ENCODE results near the gene TFCP2.
"Not testable (repeated sequence)": the region's sequence is repeated elsewhere in the genome, so short reads cannot be mapped to it uniquely, and the experiment has no call there.

Gene TFCP2

GRCh38 chr12:51080136-51080535 lies 92.8 kb downstream of the TFCP2 start:
- DNase-seq = no peak

DNA sequence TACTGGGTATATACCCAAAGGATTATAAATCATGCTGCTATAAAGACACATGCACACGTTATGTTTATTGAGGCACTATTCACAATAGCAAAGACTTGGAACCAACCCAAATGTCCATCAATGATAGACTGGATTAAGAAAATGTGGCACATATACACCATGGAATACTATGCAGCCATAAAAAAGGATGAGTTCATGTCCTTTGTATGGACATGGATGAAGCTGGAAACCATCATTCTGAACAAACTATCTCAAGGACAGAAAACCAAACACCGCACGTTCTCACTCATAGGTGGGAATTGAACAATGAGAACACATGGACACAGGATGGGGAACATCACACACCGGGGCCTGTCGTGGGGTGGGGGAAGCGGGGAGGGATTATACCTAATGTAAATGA lies 94.1 kb downstream of the TFCP2 start:
- not testable (repeated sequence) for DNase-seq

DNA sequence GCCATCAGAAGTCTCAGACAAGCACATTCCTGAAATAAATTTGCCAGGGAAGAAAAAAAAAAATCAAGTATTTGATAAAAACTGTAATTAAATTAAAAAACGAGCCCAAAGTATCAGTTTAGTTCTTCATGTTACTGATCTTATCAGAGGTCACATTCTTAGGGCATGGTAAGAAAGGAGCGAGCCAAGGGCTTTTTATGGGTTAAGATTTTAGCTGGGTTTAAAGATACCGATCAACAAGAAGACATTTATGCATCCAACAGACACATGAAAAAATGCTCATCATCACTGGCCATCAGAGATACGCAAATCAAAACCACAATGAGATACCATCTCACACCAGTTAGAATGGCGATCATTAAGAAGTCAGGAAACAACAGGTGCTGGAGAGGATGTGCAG lies 94.6 kb downstream of the TFCP2 start:
- DNase-seq = not testable (repeated sequence)

DNA sequence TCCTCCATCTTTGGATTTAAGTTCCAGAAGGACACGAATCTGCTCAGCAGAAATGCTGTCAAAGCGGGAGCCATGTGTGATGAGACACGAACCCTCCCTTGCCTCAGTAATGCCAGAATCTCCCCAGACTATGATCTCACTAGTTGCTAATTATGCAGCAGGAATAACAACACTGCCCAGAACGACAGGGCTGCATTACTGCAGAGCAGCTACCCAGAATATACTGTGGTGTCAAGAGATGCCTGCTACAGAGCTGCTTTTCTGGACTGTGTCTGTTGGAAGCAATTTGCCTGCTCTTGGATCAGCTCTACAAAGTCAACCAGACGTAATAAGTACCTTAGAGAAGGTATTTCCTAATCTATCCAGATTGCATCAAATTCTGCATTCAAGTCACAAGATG lies 95.0 kb downstream of the TFCP2 start:
- DNase-seq = no peak

DNA sequence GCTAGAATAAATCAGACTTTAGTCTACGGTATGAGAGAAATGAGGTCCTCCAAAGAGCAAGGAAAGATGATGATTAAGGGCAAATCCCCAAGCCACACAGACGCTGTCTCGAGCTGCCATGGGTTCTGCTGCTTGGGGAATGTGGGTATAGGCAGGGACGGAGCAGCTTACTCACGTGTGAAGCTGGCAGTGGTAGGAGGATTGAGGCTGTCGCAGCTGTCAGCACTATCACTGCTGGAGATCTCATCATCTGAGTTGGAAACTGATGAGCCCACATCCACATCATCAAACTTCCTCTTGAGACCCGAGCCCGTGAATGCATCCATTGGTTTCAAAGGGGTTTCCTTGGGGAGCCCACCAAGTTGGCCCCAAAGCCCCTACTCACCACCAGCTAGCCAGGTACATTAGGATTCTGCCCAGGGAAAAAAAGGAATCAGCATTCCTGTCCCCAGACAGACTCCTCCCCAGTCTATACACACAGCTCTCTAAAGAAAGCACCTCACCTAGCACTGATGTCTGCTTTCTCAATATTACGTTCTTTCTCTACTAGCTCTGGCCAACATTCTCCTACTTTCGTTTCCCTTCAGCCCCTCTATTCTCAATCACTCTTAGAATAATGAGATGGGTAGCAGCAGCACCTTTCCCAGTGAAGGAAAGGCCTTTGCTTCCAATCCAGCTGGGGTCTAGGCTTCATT lies 96.6 kb downstream of the TFCP2 start:
- no peak for DNase-seq

DNA sequence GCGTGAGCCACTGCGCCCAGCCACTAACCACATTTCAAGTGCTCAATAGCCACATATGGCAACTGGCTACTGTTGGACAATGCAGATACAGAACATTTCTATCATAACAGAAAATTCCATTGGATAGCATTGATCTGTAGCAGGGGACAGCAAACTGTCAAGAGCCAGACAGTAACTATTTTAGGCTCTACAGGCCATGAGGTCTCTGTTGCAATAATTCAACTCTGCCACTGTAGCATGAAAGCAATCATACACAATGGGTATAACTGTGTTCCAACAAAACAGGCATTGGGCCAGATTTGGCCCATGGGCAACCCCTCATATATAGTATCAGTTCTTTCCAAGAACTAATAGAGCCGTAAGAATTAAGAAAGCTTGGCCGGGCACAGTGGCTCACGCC lies 97.5 kb downstream of the TFCP2 start:
- no peak for DNase-seq

- peak; percentile 20 for DNase-seq
These were observed 101.3 kb downstream of the TFCP2 start for GRCh38 chr12:51071663-51072062.

DNA sequence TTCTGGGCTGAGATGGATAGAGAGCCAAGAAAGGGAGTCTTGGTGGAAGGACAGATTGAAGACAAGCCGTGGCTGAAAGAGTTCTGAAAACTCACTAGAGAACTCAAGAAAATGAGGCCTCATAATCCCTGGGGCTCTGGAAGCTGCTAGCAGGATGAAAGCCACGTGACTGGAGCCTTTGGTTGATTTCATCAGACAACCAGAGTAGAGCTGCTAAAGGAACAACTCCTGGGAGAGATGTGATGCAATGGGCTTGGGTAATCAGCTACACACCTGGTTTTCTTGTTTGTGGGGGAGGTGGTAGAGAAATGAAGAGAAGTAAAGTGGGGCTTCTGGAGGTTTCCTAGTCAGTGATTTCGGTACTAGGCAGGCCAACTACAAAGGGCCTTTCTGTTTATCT lies 102.9 kb downstream of the TFCP2 start:
- DNase-seq = no peak

GRCh38 chr12:51067771-51068170 lies 105.2 kb downstream of the TFCP2 start:
- no peak for DNase-seq

DNA sequence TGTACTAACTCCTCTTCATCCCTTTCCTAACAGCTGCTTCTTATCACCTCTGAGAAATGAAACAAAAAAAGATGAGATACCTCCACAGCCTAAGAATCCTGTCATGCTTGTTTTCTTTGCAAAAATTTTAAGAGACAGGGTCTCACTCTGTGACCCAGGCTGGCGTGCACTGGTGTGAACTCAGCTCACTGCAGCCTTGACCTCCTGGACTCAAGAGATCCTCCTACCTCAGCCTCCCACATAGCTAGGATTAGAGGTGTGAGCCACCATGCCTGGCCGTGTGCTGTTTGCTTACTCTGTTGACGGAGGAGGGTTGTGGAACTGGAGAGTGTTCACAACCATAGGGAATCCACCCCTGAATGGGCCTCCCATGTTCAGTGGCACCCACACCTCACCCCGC lies 105.7 kb downstream of the TFCP2 start:
- no peak for DNase-seq

- no peak for DNase-seq
These were observed 107.4 kb downstream of the TFCP2 start for GRCh38 chr12:51065530-51065929.

DNA sequence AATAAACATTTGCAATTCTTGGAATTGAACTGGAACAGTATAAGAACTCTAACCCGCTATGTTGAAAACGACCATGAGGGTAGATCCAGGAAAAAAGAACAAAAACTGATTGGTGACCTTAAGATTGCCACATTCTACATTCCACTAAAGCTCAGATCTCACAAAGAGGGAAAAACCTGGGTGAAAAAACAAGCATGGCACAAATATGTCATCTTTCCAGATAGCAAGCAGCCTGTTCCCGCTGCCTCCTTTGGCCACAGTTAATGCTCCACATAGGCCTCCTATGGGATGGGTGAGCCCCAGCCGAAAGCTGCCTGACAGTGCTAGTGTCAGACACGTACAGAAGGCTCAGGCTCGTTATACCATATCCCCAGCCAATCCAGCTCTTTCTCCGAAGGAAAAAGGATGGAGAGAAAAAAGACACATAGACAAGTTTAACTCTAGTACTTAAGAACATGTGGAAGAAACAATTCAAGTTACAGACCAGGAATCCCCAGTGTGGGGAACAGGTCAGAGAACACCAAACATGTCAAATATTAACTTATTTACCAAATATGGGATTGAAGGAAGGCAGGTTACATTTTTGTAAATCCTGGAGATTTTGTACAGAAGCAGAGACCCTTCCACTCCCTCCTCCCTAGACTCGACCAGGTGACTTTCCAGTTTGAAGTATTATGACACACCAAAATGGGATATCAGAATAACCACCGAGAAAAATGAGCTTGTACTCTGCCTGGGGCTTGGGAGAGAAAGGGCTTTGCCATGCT lies 110.1 kb downstream of the TFCP2 start:
- no peak for DNase-seq

- DNase-seq = no peak
These were observed 113.8 kb downstream of the TFCP2 start for GRCh38 chr12:51059086-51059485.

DNA sequence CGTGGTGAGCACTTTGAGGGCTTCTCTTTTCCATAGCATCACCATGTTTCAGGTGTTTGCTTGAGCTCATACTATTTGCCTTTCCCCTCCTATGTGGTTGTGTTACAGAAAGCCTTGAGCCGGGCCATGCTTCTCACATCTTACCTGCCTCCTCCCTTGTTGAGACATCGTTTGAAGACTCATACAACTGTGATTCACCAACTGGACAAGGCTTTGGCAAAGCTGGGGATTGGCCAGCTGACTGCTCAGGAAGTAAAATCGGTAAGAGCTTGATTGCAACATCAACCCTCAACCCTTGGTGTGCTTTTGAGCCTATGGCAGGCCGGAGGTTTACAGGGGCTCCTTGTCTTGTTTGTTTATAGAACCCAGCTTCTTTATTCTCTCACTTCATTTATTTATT lies 116.7 kb downstream of the TFCP2 start:
- no peak for DNase-seq

DNA sequence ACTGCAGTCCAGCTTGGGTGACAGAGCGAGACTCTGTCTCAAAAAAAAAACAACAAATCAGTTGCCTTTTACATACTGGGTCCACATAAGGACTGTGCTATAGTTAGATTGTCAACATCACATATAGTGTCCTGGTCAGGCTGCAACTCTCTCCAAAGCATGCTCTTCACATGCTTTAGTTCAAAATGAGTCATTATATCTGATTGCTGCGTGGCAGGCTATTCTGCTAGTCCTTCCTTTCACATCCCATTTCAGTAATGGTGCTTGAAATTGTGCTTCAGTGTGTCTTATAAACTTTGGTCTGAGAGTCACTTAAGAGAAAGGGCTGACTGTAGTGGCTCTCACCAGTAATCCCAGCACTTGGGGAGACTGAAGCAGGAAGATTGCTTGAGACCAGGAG lies 117.9 kb downstream of the TFCP2 start:
- no peak for DNase-seq

GRCh38 chr12:51051787-51052186 lies 121.1 kb downstream of the TFCP2 start:
- DNase-seq = no peak

GRCh38 chr12:51049525-51049924 lies 123.4 kb downstream of the TFCP2 start:
- DNase-seq = no peak

- DNase-seq = peak; percentile 50
These were observed 124.2 kb downstream of the TFCP2 start for GRCh38 chr12:51048661-51049251.

- DNase-seq = peak; percentile 98
These were observed 125.0 kb downstream of the TFCP2 start, which contains the start of gene LETMD1 for GRCh38 chr12:51047655-51048540. Gene LETMD1 (plus strand): TSS chr12:51048327. CDS start chr12:51048357, 30 bp downstream.
